HG02678 (cell line): ENCODE measurements around the gene SH2D7.
A peak's percentile ranks its signal among the peaks of the same experiment; 100 is the strongest.

Experiments used
- ATAC-seq: cut with Tn5 transposase; IDR thresholded peaks from one replicate; pipeline ENCODE4 v1.9.1; 2021; ENCODE audit warnings: mild to moderate bottlenecking, moderate library complexity; ENCODE audit not compliant: unreplicated experiment

Gene SH2D7

GRCh38 chr15:78092261-78093041 lies at the start of gene SH2D7:
TSS of gene SH2D7 (plus strand) at chr15:78092561. CDS start at chr15:78092585, 24 bp downstream.
- no peak for ATAC-seq

- ATAC-seq: no peak
These were observed 47.8 kb upstream of the SH2D7 start for GRCh38 chr15:78044407-78045155.

- no peak for ATAC-seq
These were observed 47.2 kb upstream of the SH2D7 start for GRCh38 chr15:78045189-78045588.

- ATAC-seq: no peak
These were observed 45.5 kb upstream of the SH2D7 start for GRCh38 chr15:78046796-78047341.

- no peak for ATAC-seq
These were observed 44.4 kb upstream of the SH2D7 start for GRCh38 chr15:78047761-78048627.

GRCh38 chr15:78048628-78048920 lies 43.8 kb upstream of the SH2D7 start:
- no peak for ATAC-seq

GRCh38 chr15:78049691-78050440 lies 42.5 kb upstream of the SH2D7 start:
- ATAC-seq: peak; percentile 76

GRCh38 chr15:78050441-78050809 lies 41.9 kb upstream of the SH2D7 start:
- peak; percentile 23 for ATAC-seq

- no peak for ATAC-seq
These were observed 41.5 kb upstream of the SH2D7 start for GRCh38 chr15:78050826-78051225.

GRCh38 chr15:78051596-78051995 lies 40.8 kb upstream of the SH2D7 start:
- no peak for ATAC-seq

GRCh38 chr15:78052001-78052401 lies 40.4 kb upstream of the SH2D7 start:
- no peak for ATAC-seq

GRCh38 chr15:78052545-78052944 lies 39.8 kb upstream of the SH2D7 start:
- no peak for ATAC-seq

GRCh38 chr15:78054518-78054917 lies 37.8 kb upstream of the SH2D7 start:
- no peak for ATAC-seq

- no peak for ATAC-seq
These were observed 37.4 kb upstream of the SH2D7 start for GRCh38 chr15:78054966-78055365.

GRCh38 chr15:78055919-78056713 lies 36.2 kb upstream of the SH2D7 start:
- no peak for ATAC-seq

GRCh38 chr15:78056714-78057269 lies 35.6 kb upstream of the SH2D7 start:
- no peak for ATAC-seq

GRCh38 chr15:78057803-78058202 lies 34.6 kb upstream of the SH2D7 start:
- no peak for ATAC-seq

GRCh38 chr15:78058401-78058935 lies 33.9 kb upstream of the SH2D7 start:
- no peak for ATAC-seq
